Endothelial cell of umbilical vein (primary cell): ENCODE measurements around the gene IL22.

Experiments used
- CTCF ChIP-seq, 2 donors: IDR thresholded peaks; 1 replicate in 1 of 2; 2 replicates in 1 of 2; pipeline ENCODE4 v1.5.1; 2011; ENCODE audit warnings: low read length in 2 of 2, mild to moderate bottlenecking in 2 of 2, moderate library complexity in 2 of 2, control low read depth in 1 of 2, inconsistent platforms in 1 of 2, low read depth in 1 of 2; ENCODE audit not compliant: insufficient read depth in 1 of 2; ENCODE audit errors: extremely low read depth in 1 of 2
- EZH2 ChIP-seq: IDR thresholded peaks from 2 replicates; pipeline ENCODE4 v1.6.1; 2012; ENCODE audit warnings: borderline replicate concordance, low read depth, mild to moderate bottlenecking, moderate library complexity, low read length, inconsistent platforms; ENCODE audit not compliant: severe bottlenecking
- POLR2A ChIP-seq: IDR thresholded peaks from 2 replicates; pipeline ENCODE4 v1.6.1; 2012; ENCODE audit warnings: low read depth, mild to moderate bottlenecking, control low read depth, low read length
- TF ChIP-seq, protein P1 (sequence below): IDR thresholded peaks from 2 replicates; pipeline ENCODE4 v1.6.1; 2011; ENCODE audit not compliant: insufficient read depth, insufficient read length

DNA sequence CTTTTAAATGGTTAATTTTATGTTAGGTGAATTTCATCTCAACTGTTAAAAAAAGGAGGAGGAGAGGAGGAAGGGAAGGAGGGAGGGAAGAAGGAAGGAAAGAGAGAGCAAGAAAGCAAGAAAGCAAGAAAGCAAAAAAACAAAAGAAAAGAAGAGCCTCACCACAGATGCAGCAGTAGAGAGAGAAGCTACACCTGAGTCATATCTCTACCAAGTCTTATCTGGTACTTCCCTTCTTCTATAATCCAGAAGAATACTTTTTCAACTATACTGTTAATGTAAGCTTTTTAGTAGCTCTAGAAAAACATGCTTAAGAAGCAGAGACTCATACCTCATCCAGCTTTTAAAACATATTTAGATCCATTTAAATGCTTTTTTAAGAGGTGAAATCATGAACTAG, 22.2 kb downstream of the IL22 start:
- TF ChIP-seq CTCF (IDR thresholded peaks at IDR 0.05; ENCODE audit: extremely low read depth in 1 of 2, insufficient read depth in 1 of 2, low read depth in 1 of 2, low read length in 2 of 2) = no peak
- no peak for TF ChIP-seq POLR2A
- TF ChIP-seq, protein P1, sequence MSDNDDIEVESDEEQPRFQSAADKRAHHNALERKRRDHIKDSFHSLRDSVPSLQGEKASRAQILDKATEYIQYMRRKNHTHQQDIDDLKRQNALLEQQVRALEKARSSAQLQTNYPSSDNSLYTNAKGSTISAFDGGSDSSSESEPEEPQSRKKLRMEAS = no peak
- no peak for TF ChIP-seq EZH2
